ENCODE data around the gene EFNB2. TPM values are rescaled to one million over a fixed set of nuclear protein-coding genes. Genes with fewer than 3 reads are reported as not detected.

The EFNB2 gene
- polyA plus RNA-seq, 3 donors, result not detected

- Histone ChIP-seq H3K9me3 (replicated peaks in 1 of 2; ENCODE audit: control insufficient read depth in 1 of 2, insufficient read depth in 1 of 2, low read length in 2 of 2) (peaks cover 0 to 15% of the 10 kb centered on the region in 2 donors), H3K4me1 (ENCODE audit: control insufficient read depth in 1 of 2, insufficient read depth in 2 of 2, low read length in 2 of 2) (peaks cover 24 to 34% of the 10 kb centered on the region in 2 donors), H2AFZ (ENCODE audit: insufficient read depth, low read depth, low read length, poor library complexity, severe bottlenecking) (peak overlapping the region; percentile 48), H3K9ac (ENCODE audit: insufficient read depth, low read length, poor library complexity, severe bottlenecking) (no peak overlapping the region), H3K4me3 (replicated peaks in 1 of 3; ENCODE audit: low read depth in 2 of 3, low read length in 3 of 3) (peak overlapping the region in 1 of 3 experiments; percentile 63), H3K79me2 (ENCODE audit: insufficient read depth, low read length) (no peaks in the 10 kb centered on the region), H3K27me3 (ENCODE audit: control insufficient read depth in 2 of 2, insufficient read depth in 2 of 2, low read length in 2 of 2) (peaks cover 59 to 78% of the 10 kb centered on the region in 2 donors), H3K27ac (ENCODE audit: low read depth in 1 of 2, low read length in 2 of 2) (no peak overlapping the region), H3K4me2 (replicated peaks; ENCODE audit: extremely low read depth, low read length, poor library complexity, severe bottlenecking) (peak overlapping the region; percentile 91), H4K20me1 (ENCODE audit: insufficient read depth, low read length) (no peaks in the 10 kb centered on the region), H3K36me3 (replicated peaks in 1 of 2; ENCODE audit: control insufficient read depth in 1 of 2, insufficient read depth in 2 of 2, low read length in 2 of 2) (no peaks in the 10 kb centered on the region)
- Mint-ChIP-seq H3K9me3 (peaks cover 0 to 8% (median 4%) of the 10 kb centered on the region in 7 donors), H3K36me3 (peaks cover 0 to 5% of the 10 kb centered on the region in 2 donors), H3K4me3 (peak overlapping the region; percentile 50 to 88), H3K27ac (no peak overlapping the region), H3K4me1 (peaks cover 24% of the 10 kb centered on the region), H3K27me3 (ENCODE audit: low read depth in 3 of 3) (peaks cover 62 to 77% (median 63%) of the 10 kb centered on the region in 3 donors)
- intact Hi-C loops (cut with micrococcal nuclease), result no loop called here
- DNase-seq, result peak; percentile 6 to 47 (median 32)
- TF ChIP-seq, protein P1, sequence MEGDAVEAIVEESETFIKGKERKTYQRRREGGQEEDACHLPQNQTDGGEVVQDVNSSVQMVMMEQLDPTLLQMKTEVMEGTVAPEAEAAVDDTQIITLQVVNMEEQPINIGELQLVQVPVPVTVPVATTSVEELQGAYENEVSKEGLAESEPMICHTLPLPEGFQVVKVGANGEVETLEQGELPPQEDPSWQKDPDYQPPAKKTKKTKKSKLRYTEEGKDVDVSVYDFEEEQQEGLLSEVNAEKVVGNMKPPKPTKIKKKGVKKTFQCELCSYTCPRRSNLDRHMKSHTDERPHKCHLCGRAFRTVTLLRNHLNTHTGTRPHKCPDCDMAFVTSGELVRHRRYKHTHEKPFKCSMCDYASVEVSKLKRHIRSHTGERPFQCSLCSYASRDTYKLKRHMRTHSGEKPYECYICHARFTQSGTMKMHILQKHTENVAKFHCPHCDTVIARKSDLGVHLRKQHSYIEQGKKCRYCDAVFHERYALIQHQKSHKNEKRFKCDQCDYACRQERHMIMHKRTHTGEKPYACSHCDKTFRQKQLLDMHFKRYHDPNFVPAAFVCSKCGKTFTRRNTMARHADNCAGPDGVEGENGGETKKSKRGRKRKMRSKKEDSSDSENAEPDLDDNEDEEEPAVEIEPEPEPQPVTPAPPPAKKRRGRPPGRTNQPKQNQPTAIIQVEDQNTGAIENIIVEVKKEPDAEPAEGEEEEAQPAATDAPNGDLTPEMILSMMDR (IDR thresholded peaks at IDR 0.05), result peak; percentile 16
- WGBS (ENCODE audit: insufficient coverage), result 0% methylated on average over 30 of the region's 44 CpGs
Measured at GRCh38 chr13:106533101-106533942, 2.1 kb downstream of the EFNB2 start.

DNA sequence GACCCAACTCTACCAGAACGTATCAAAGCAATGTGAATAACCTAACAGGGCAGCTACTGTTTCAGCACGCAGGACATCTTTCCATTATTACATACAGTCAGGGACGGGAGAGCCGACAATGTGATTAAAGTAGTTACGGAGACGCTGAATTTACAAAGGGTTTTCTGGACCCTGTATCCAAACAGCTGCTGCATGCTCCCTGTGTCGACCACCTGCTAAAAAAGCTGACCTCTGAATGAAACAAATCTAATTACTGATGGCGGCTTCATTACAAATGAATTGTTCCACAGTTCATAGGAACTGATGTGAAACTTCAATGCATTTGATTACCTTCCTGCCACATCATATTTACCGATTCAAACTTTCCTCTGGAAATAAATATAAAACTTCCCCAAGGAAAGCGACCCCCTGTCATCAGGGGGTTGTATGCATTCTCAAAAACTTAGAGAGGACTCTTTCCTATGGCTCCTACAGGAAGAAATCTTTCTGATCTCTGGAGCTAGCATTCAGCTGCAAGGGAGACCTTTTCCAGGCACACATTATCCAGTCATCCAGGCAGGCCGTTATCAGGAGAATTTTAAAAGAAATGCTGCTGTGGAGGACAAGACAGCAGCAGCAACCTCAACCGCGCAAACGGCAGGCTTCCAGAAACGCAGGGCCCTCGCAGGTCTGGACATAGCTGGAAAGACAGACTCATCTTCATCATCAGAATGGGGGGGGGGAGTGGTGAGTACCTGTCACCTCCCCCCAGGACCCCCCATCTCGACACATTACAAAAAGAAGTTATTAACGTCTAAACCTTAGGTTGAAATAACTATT lies 3.1 kb downstream of the EFNB2 start:
- H3K4me3 ChIP-seq (replicated peaks in 1 of 3; ENCODE audit: low read depth in 2 of 3, low read length in 3 of 3), result peak overlapping the region in 1 of 3 experiments; percentile 51
- Mint-ChIP-seq H3K4me3 (peak overlapping the region; percentile 31 to 79), H3K27ac (no peak overlapping the region), H3K36me3 (peaks cover 0 to 5% of the 10 kb centered on the region in 2 donors), H3K4me1 (peaks cover 24% of the 10 kb centered on the region), H3K9me3 (peaks cover 0 to 8% (median 4%) of the 10 kb centered on the region in 7 donors), H3K27me3 (ENCODE audit: low read depth in 3 of 3) (peaks cover 59 to 80% (median 61%) of the 10 kb centered on the region in 3 donors)
- WGBS (ENCODE audit: insufficient coverage), result 59% methylated on average over 3 of the region's 18 CpGs
- H3K4me1 ChIP-seq (ENCODE audit: control insufficient read depth in 1 of 2, insufficient read depth in 2 of 2, low read length in 2 of 2), result peaks cover 24 to 34% of the 10 kb centered on the region in 2 donors
- intact Hi-C loops (cut with micrococcal nuclease), result no loop called here
- peaks cover 63 to 86% of the 10 kb centered on the region in 2 donors for H3K27me3 ChIP-seq (ENCODE audit: control insufficient read depth in 2 of 2, insufficient read depth in 2 of 2, low read length in 2 of 2)
- H3K9me3 ChIP-seq (replicated peaks in 1 of 2; ENCODE audit: control insufficient read depth in 1 of 2, insufficient read depth in 1 of 2, low read length in 2 of 2), result peaks cover 0 to 15% of the 10 kb centered on the region in 2 donors
- H3K4me2 ChIP-seq (replicated peaks; ENCODE audit: extremely low read depth, low read length, poor library complexity, severe bottlenecking), result no peak overlapping the region
- no peaks in the 10 kb centered on the region for H3K36me3 ChIP-seq (replicated peaks in 1 of 2; ENCODE audit: control insufficient read depth in 1 of 2, insufficient read depth in 2 of 2, low read length in 2 of 2)
- H4K20me1 ChIP-seq (ENCODE audit: insufficient read depth, low read length), result no peaks in the 10 kb centered on the region
- no peak overlapping the region for H2AFZ ChIP-seq (ENCODE audit: insufficient read depth, low read depth, low read length, poor library complexity, severe bottlenecking)
- TF ChIP-seq, protein P1 (IDR thresholded peaks at IDR 0.05), result no peak
- no peak for DNase-seq
- no peak overlapping the region for H3K9ac ChIP-seq (ENCODE audit: insufficient read depth, low read length, poor library complexity, severe bottlenecking)
- H3K27ac ChIP-seq (ENCODE audit: low read depth in 1 of 2, low read length in 2 of 2), result no peak overlapping the region
- no peaks in the 10 kb centered on the region for H3K79me2 ChIP-seq (ENCODE audit: insufficient read depth, low read length)

Measured in CD14-positive monocyte (primary cell).